DMS79 treated with DMSO at 0.1 percent for 48 hours (cell line): ENCODE data around the gene HK2.
"Not testable (repeated sequence)": the region's sequence is repeated elsewhere in the genome, so short reads cannot be mapped to it uniquely, and the experiment has no call there.

Experiments used
- DNase-seq: peaks from one replicate; lab custom pipeline; 2025; lab: John Stamatoyannopoulos, UW

HK2 gene

DNA sequence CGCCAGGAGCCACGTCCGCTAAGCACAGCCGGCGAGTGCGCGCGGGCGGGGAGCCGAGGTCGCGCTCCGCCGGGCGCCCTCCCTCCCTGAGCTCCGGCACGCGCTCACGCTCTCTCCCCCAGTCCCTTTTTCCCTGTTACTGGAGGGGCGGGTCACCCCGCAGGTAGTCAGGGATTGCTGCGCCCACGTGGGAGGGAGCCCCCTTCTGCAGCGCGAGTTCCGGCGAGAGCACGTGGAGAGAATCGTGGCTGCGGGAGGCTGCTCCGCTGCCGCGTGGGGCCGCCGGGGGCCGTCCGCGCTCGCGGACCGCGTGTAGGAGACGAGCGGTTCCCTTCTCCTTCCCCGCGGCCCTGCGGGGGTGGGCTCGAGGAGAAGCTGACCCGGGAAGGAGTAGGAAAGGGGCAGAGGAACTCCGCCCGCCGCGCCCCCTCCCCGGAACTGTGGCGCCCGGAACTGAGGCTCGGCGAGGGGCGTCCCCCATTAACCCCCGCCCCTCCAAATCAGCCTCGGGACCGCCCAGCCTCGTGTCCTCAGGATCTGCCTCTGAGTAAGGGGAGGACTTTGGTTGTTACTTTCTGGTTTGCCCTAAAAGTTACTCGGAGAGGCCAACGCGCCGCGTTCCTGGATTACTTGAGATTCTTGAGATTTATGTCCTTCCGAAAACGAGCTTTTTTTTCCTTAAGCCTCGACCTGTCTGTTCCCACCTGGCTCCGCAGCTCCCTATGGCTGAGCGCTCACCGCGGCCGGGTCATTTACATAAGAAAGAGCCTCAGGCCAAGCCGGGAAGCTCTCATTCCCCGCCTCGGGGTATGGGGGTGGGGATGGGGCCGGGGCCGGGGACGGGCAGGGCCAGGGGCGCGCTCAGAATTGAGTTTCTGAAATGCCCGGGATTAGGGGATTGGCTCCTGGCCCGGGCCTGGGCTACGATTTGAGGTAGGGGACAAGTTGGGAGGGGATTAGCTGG lies 1.1 kb downstream of the HK2 start:
- DNase-seq = peak; percentile 34

DNA sequence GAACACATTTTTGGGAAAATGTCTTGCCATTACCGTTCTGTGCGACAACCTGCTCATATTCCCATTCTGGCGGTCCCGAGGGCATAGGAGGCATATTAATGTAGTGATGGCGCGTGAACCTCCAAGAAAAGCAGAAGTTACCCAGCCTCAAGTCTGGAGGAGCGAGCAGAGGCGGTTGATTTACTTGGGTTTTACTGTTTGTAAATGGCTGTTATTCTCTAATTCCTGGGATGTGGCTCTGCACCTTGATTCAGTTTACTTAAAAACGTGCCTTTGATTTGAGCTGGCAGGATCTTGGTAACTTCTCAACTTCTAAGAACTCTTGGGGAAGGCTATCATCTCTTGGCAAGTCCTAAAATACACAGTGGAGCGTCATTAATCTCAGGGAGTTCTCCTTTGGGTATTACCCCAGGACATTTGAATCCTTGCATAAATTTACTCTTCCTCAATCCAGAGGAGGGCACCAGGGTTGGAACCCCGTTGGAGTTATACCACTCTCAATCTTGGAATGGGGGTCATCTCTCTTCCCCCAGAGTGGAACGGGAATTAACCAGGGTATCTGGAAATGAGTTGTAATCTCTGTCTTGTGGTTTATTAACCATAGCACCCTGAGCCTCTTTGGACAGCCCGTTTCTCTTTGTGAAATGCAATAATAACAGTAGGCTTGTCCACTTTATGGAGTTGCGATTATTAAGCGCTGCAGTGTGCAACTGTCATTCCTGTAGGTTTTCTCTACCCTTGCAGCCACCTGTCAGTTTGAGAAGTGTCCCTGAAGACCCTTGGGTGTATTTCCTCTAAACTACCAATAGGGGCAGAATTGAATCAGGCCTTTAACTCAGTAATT lies 2.1 kb downstream of the HK2 start:
- DNase-seq = peak; percentile 81

- no peak for DNase-seq
These were observed 2.9 kb downstream of the HK2 start for GRCh38 chr2:74836675-74837401.

GRCh38 chr2:74841641-74842040 lies 7.7 kb downstream of the HK2 start:
- no peak for DNase-seq

- DNase-seq = no peak
These were observed 9.5 kb downstream of the HK2 start for GRCh38 chr2:74843433-74843832.

DNA sequence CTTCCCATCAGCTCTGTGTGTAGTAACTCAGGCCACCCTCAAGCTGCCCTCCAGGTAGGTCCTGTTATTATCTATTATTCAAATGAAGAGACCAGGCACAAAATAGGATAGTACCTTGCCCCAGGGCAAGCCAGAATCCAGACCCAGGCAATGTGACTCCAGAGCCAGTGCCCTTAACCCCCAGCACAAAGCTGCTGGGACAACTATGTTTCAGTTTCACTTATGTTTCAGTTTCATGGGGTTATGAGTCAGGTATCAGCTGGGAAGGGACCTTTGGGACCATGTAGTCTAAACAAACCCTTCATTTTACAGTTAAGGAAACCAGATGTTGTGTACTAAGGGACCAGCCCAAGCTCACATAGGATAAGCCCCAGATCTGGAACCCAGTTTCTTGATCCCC lies 10.0 kb downstream of the HK2 start:
- DNase-seq = no peak

DNA sequence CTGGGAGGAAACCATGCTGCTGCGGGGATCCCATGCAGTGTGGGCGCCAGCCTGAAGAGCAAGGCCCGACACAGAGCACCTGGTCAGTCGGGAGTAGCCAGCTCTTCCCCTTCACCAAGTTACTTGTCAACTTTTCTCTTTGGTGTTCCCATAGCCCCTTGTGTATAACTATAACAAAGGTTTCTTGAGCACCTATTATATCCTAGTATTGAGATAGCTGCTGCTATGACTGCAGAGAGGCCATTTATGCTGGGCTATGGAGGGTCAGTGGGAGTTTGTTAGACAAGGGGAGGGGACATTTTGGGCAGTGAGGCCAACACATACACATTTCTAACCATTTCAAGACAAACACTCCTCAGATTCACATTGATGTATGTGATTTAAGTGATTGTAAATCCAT lies 10.8 kb downstream of the HK2 start:
- no peak for DNase-seq

DNA sequence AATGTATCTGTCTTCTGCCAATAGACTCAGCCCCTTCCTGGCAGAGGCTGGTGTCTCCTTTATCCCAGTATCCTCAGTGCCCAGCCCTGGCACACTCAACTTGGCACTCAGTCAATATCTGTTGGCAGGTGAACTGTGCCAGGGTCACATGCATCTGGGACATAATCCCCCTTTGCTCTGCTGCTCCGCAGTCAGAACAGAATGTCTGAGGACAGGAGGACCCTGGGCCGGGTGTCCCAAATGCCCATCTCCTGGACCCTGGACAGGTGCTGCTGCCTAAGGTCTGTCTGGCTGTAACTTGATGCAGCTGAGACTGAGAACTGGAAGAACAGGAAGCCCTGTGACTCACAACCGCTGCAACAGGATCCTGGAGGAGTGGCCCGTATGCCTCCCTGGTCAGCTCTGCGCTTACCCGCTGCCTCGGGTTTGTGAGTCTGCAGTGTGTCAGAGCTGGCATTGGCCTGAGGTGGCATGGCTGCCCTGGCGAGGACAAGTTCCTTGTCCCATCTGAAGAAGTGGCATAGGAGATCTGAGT lies 11.4 kb downstream of the HK2 start:
- DNase-seq = peak; percentile 63

DNA sequence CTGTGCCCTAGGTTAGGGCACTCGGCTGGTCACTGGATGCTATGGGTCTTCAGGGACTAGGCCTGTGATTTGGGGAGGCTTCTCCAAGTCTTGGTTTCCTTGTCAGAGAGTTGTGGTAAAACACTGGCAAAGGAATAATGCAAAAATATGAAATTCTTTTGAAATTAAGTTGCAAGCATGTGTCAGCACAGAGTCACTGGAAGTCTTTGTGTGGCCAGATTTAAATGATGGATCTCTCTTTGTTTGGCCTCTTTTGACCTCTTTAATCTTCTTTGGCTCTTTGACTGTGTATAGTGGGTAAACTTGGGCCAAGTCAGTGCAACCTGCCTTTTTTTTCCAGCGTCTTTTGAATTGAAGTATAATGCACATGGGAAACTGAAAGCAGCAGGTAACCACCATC lies 12.1 kb downstream of the HK2 start:
- DNase-seq = no peak

DNA sequence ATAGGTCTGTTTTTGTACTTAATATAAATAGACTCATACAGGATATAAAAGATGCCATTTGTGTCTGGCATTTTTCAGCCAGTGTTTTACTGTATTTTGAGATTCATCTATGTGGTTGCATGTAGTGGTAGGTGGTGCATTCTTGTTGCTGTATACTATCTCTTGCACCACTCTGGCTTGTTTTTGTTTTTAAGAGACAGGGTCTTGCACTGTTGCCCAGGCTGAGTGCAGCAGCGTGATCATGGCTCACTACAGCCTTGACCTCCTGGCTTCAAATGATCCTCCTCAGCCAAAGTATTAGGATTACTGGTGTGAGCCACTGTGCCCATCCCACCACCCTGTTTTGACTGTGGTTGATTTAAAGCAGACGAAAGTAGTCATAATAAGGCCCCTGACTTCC lies 12.6 kb downstream of the HK2 start:
- DNase-seq = no peak

- DNase-seq = no peak
These were observed 13.3 kb downstream of the HK2 start for GRCh38 chr2:74847070-74847858.

GRCh38 chr2:74849228-74849892 lies 15.4 kb downstream of the HK2 start:
- no peak for DNase-seq

DNA sequence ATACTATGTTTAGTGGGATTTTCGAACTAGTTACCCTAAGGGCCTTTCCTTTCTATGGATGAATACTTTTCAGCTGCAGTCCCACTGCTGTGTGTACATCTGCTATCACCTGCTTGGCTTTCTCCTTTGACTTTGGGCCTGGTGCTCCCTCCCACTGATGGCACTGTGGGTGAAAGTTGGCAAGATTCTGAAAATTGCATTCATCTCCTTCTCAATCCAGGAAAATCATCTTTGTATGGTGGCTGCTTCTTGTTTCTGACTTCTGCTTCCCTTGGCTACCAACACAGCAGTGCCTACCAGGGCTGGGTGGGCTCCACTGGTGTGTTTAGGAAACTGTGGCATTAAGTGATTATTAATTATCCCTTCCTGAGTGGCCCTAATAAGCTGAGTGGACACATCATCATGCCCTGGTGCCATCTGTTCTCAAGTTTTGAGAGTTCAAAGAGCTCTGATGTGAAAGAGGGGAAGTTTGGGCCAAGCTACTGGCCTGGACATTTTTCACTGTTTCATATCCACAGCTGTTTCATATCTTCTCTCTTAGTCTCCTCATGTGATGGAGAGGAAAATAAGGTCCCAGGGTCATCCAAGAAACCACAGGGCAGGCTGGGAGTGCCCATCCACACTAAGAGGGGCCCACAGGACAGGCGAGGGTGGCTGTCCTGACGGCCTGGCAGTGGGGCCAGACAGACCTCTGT lies 16.7 kb downstream of the HK2 start:
- DNase-seq = no peak

DNA sequence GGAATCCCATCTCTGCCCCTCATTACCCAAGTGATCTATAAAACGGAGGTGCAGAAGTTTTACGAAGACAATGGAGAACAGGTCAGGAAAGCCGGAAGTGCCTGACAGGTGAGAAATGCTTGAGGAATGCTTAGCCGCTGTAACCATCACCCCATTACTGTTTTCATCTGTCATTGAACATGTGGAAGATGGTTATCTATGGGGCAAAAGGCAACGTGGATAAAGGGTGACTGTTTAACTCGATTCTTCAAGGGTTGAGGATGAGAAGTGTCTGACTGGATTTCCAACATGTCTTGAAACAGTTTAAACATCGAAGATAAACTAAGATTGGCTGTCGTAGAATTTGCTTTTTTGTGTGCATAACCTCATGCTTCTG lies 17.3 kb downstream of the HK2 start:
- no peak for DNase-seq

DNA sequence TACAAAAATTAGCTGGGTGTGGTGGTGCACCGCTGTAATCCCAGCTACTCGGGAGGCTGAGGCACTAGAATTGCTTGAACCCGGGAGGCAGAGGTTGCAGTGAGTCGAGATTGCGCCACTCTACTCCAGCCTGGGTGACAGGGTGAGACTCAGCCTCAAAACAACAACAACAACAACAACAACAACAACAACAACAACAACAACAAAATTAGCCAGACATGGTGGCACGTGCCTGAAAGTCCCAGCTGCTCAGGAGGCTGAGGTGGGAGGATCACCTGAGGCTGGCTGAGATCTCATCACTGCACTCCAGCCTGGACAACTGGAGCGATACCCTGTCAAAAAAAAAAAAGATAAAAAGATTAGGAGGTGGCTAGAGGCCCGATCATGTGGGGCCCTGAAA lies 19.4 kb downstream of the HK2 start:
- DNase-seq = not testable (repeated sequence)

- DNase-seq = no peak
These were observed 20.5 kb downstream of the HK2 start for GRCh38 chr2:74854401-74854800.

DNA sequence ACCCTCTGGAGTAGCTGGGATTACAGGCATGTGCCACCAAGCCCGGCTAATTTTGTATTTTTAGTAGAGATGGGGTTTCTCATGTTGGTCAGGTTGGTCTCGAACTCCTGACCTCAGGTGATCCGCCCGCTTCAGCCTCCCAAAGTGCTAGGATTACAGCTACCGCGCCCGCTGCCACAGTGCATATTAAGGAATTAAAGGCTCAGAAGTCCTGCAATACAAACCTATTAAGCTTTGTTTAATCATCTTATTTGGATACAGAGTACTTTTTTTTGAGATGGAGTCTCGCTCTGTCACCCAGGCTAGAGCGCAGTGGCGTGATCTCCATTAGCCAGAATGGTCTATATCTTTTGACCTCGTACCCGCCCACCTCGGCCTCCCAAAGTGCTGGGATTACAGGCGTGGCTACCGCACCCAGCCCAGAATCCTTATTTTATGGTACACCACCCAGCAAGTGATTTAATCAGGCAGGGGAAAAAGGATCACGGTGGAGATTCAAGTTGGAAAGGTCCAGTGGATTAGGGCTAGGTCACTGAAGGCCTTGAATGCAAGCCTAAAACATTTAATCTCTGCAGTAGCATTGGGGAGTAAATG lies 21.3 kb downstream of the HK2 start:
- DNase-seq = not testable (repeated sequence)

- DNase-seq = no peak
These were observed 22.2 kb downstream of the HK2 start for GRCh38 chr2:74856004-74856578.

DNA sequence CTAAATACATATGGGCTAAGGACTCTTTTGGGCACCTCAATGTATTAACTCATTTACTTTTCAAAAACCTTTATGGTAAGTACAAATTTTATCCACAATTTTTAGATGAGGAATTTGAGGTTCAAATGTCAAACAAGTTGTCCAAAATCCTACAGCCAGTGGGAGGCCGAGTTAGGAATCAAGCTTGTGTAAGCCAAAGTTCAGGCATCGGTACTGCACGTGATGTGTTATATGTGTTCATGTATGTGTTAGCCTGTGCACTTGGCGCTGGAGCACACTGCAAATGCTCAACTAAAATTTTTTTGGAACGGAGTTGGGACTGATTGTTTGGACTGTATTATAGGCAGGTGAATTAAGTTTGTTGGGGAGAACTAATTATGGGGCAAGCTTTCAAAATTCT lies 22.7 kb downstream of the HK2 start:
- no peak for DNase-seq
